KMS-11 (cell line): ENCODE data around the gene ABCD1.
"Not testable (repeated sequence)": the region's sequence is repeated elsewhere in the genome, so short reads cannot be mapped to it uniquely, and the experiment has no call there.

Experiments
- H2AFZ ChIP-seq: fragments of 200-600 bp; sonication (generic); 2 replicates; pipeline ENCODE4 v1.6.1; 2016; ENCODE audit warnings: antibody characterized with exemption, mixed run types, low read depth
- H3K27ac ChIP-seq: fragments of 200-600 bp; sonication (generic); 2 replicates; pipeline ENCODE4 v1.6.1; 2016; ENCODE audit warnings: mild to moderate bottlenecking, mixed run types
- H3K27me3 ChIP-seq: fragments of 200-600 bp; sonication (generic); 2 replicates; pipeline ENCODE4 v1.6.1; 2017; ENCODE audit warnings: mild to moderate bottlenecking, low read depth, mixed run types, moderate library complexity; ENCODE audit not compliant: insufficient read depth
- H3K36me3 ChIP-seq: fragments of 200-600 bp; sonication (generic); 2 replicates; pipeline ENCODE4 v1.6.1; 2017; ENCODE audit warnings: mild to moderate bottlenecking, mixed run types; ENCODE audit not compliant: insufficient read depth
- H3K4me1 ChIP-seq: fragments of 200-600 bp; sonication (generic); 2 replicates; pipeline ENCODE4 v1.6.1; 2016; ENCODE audit warnings: mild to moderate bottlenecking, low read depth, mixed run types; ENCODE audit not compliant: poor library complexity, severe bottlenecking
- H3K4me2 ChIP-seq: fragments of 200-600 bp; sonication (generic); 2 replicates; pipeline ENCODE4 v1.7.0; 2016; ENCODE audit warnings: mild to moderate bottlenecking, mixed run types
- H3K4me3 ChIP-seq: fragments of 200-600 bp; sonication (generic); IDR thresholded peaks from 2 replicates; pipeline ENCODE4 v1.6.1; 2017; ENCODE audit warnings: low read depth, low read length, mixed read lengths; ENCODE audit not compliant: insufficient read depth
- H3K79me2 ChIP-seq: fragments of 200-600 bp; sonication (generic); 2 replicates; pipeline ENCODE4 v1.6.1; 2016; ENCODE audit warnings: low read depth, mixed run types; ENCODE audit not compliant: insufficient read depth
- H3K9ac ChIP-seq: fragments of 200-600 bp; sonication (generic); 2 replicates; pipeline ENCODE4 v1.6.1; 2016; ENCODE audit warnings: mild to moderate bottlenecking, mixed run types
- H4K20me1 ChIP-seq: fragments of 200-600 bp; sonication (generic); 2 replicates; pipeline ENCODE4 v1.6.1; 2016; ENCODE audit warnings: mild to moderate bottlenecking, mixed run types; ENCODE audit not compliant: insufficient read depth
- TF ChIP-seq, protein P1 (sequence below): fragments of 200-600 bp; sonication (generic); conservative IDR thresholded peaks from 2 replicates; pipeline ENCODE4 v1.6.1; 2017; ENCODE audit warnings: low read depth, mild to moderate bottlenecking, antibody characterized with exemption, low read length, moderate library complexity, mixed read lengths

The ABCD1 gene

DNA sequence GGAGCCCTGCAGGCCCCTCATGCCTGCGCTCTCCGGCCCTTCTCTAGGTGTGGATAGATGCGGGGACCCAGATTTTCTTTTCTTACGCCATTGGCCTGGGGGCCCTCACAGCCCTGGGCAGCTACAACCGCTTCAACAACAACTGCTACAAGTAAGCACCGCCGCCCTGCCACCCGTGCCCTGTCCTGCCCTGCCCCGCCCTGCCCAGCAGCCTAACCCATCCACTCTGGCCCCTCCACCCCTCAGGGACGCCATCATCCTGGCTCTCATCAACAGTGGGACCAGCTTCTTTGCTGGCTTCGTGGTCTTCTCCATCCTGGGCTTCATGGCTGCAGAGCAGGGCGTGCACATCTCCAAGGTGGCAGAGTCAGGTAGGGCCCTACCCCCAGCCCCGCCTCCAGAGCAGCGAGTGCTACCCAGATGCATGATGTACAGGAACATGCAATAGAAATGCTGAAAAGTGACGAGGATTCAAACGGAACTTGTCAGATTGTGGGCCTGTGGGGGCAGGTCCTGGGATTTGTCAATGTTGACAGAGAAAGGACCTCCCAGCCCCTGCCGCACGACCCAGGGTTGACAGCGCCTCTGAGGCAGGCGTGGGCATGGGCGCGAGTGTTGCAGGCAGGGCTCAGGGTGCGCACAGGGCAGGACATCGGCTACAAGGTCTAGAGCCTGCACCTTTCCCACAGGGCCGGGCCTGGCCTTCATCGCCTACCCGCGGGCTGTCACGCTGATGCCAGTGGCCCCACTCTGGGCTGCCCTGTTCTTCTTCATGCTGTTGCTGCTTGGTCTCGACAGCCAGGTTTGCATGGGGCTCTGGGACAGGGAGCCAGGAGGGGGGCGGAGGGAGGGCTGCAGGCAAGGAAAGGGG lies 31.2 kb upstream of the ABCD1 start:
- Histone ChIP-seq H3K4me1 (no peaks in the 10 kb centered on the region), H3K4me3 (no peak overlapping the region), H3K79me2 (no peaks in the 10 kb centered on the region), H3K4me2 (no peak overlapping the region), H3K9ac (no peak overlapping the region), H3K27ac (no peak overlapping the region), H2AFZ (no peak overlapping the region), H3K27me3 (no peaks in the 10 kb centered on the region), H4K20me1 (no peaks in the 10 kb centered on the region), H3K36me3 (no peaks in the 10 kb centered on the region)
- TF ChIP-seq, protein P1, sequence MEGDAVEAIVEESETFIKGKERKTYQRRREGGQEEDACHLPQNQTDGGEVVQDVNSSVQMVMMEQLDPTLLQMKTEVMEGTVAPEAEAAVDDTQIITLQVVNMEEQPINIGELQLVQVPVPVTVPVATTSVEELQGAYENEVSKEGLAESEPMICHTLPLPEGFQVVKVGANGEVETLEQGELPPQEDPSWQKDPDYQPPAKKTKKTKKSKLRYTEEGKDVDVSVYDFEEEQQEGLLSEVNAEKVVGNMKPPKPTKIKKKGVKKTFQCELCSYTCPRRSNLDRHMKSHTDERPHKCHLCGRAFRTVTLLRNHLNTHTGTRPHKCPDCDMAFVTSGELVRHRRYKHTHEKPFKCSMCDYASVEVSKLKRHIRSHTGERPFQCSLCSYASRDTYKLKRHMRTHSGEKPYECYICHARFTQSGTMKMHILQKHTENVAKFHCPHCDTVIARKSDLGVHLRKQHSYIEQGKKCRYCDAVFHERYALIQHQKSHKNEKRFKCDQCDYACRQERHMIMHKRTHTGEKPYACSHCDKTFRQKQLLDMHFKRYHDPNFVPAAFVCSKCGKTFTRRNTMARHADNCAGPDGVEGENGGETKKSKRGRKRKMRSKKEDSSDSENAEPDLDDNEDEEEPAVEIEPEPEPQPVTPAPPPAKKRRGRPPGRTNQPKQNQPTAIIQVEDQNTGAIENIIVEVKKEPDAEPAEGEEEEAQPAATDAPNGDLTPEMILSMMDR = no peak

GRCh38 chrX:153694256-153694655 lies 30.4 kb upstream of the ABCD1 start:
- H2AFZ ChIP-seq, H3K4me1 ChIP-seq, H3K36me3 ChIP-seq, H3K9ac ChIP-seq, H3K4me2 ChIP-seq, H3K4me3 ChIP-seq, H3K79me2 ChIP-seq, H3K27me3 ChIP-seq, H4K20me1 ChIP-seq, H3K27ac ChIP-seq: not testable (repeated sequence)

DNA sequence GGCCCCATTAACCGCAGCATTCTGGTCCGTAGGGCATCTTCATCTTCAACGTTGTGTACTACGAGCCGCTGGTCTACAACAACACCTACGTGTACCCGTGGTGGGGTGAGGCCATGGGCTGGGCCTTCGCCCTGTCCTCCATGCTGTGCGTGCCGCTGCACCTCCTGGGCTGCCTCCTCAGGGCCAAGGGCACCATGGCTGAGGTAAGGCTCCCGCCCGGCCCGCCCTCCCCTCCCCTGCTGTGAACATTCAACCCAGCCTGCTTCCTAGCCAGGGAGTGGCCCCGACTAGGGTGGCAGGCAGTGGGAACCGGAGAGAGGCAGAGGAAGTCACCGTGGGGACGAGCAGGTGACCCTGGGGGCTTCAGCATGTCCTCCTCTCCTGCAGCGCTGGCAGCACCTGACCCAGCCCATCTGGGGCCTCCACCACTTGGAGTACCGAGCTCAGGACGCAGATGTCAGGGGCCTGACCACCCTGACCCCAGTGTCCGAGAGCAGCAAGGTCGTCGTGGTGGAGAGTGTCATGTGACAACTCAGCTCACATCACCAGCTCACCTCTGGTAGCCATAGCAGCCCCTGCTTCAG lies 29.9 kb upstream of the ABCD1 start:
- no peaks in the 10 kb centered on the region for H3K36me3 ChIP-seq
- no peaks in the 10 kb centered on the region for H3K27me3 ChIP-seq
- no peak overlapping the region for H3K4me2 ChIP-seq
- no peaks in the 10 kb centered on the region for H4K20me1 ChIP-seq
- H3K4me1 ChIP-seq = no peaks in the 10 kb centered on the region
- no peak overlapping the region for H3K27ac ChIP-seq
- no peak overlapping the region for H2AFZ ChIP-seq
- H3K9ac ChIP-seq = no peak overlapping the region
- TF ChIP-seq, protein P1 = no peak
- H3K4me3 ChIP-seq = no peak overlapping the region
- H3K79me2 ChIP-seq = no peaks in the 10 kb centered on the region

DNA sequence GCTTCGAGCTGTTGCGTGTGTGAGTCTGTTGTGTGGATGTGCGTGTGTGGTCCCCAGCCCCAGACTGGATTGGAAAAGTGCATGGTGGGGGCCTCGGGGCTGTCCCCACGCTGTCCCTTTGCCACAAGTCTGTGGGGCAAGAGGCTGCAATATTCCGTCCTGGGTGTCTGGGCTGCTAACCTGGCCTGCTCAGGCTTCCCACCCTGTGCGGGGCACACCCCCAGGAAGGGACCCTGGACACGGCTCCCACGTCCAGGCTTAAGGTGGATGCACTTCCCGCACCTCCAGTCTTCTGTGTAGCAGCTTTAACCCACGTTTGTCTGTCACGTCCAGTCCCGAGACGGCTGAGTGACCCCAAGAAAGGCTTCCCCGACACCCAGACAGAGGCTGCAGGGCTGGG lies 28.6 kb upstream of the ABCD1 start:
- no peak overlapping the region for H2AFZ ChIP-seq
- H3K4me2 ChIP-seq = no peak overlapping the region
- H3K4me3 ChIP-seq = no peak overlapping the region
- no peaks in the 10 kb centered on the region for H3K27me3 ChIP-seq
- TF ChIP-seq, protein P1 = no peak
- H3K27ac ChIP-seq = no peak overlapping the region
- no peaks in the 10 kb centered on the region for H3K36me3 ChIP-seq
- H3K9ac ChIP-seq = no peak overlapping the region
- H4K20me1 ChIP-seq = no peaks in the 10 kb centered on the region
- H3K79me2 ChIP-seq = no peaks in the 10 kb centered on the region
- no peaks in the 10 kb centered on the region for H3K4me1 ChIP-seq

GRCh38 chrX:153696538-153696937 lies 28.1 kb upstream of the ABCD1 start:
- not testable (repeated sequence) for H3K4me3 ChIP-seq, H3K27me3 ChIP-seq, H2AFZ ChIP-seq, H3K27ac ChIP-seq, H3K79me2 ChIP-seq, H3K36me3 ChIP-seq, H3K9ac ChIP-seq, H4K20me1 ChIP-seq, H3K4me1 ChIP-seq, H3K4me2 ChIP-seq

DNA sequence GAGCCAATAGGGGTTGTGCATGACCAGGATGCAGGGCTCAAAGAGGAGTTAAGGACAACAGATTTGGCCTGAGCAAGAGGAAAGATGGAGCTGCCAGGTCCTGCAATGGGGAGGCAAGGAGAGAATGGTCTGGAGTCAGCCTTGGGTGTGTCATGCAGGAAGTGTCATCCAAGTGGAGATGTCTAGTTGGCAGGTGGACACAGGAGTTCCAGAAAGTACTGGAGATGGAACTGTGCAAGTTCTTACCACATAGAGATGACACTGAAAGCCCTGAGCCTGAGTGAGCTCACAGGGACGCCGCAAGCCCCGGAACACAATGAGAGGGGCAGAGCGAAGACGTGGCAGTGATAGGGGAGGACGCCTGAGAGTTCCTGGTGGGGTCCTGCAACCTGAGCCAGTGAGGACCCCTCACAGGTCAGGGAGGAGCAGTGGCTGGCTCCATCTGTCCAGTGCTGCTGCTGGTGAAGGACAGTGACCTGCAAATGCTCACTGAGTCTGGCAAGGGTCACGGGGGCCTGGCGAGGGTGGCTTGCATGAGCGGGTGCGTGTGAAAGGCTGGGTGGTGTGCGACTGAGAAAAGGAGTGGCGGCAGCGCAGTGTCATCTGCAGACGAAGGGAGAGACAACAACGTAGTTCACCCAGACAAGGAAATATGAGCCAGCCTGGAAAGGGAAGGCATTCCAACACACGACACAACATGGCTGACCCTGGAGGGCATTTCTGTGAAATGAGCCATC lies 27.5 kb upstream of the ABCD1 start:
- H3K27me3 ChIP-seq, H3K36me3 ChIP-seq, H4K20me1 ChIP-seq, H3K4me3 ChIP-seq, H3K4me1 ChIP-seq, H3K79me2 ChIP-seq, H3K9ac ChIP-seq, H3K4me2 ChIP-seq, H3K27ac ChIP-seq, H2AFZ ChIP-seq: not testable (repeated sequence)
